Neural cell (in vitro differentiated cells): Measurements from ENCODE around the gene SCN2A.

ENCODE experiments used
- CTCF ChIP-seq: fragments of 450-650 bp; IDR thresholded peaks from 2 replicates; pipeline ENCODE4 v1.5.1; 2014; ENCODE audit warnings: antibody characterized with exemption, mild to moderate bottlenecking, moderate library complexity; ENCODE audit not compliant: poor library complexity, severe bottlenecking
- EZH2 ChIP-seq: fragments of 200-600, 300-800 bp; shearing (Covaris generic), sonication (generic); IDR thresholded peaks from 2 replicates; pipeline ENCODE4 v1.6.1; 2014; ENCODE audit warnings: antibody characterized with exemption, low read length, borderline replicate concordance, mild to moderate bottlenecking; ENCODE audit not compliant: insufficient read depth, poor library complexity, severe bottlenecking
- MXI1 ChIP-seq: fragments of 450-650 bp; conservative IDR thresholded peaks from 2 replicates; pipeline ENCODE4 v1.6.1; 2014; ENCODE audit warnings: antibody characterized with exemption, mild to moderate bottlenecking; ENCODE audit not compliant: poor library complexity, severe bottlenecking

GRCh38 chr2:165238295-165238694 is 919 bp upstream of the SCN2A start:
- TF ChIP-seq MXI1 (no peak), CTCF (no peak), EZH2 (no peak)
